ENCODE data around the gene FAM171A1.

- TF ChIP-seq RAD21 (IDR thresholded peaks at IDR 0.05; ENCODE audit: low read length) (no peak), MXI1 (IDR thresholded peaks at IDR 0.05; ENCODE audit: low read depth, low read length) (no peak), RFX5 (IDR thresholded peaks at IDR 0.05; ENCODE audit: low read length) (no peak), JUND (IDR thresholded peaks at IDR 0.05) (no peak), CTCF (IDR thresholded peaks at IDR 0.05) (no peak), REST (IDR thresholded peaks at IDR 0.05; ENCODE audit: low read depth, low read length) (no peak), TAF1 (IDR thresholded peaks at IDR 0.05; ENCODE audit: borderline replicate concordance, low read depth, low read length) (no peak), USF1 (IDR thresholded peaks at IDR 0.05; ENCODE audit: borderline replicate concordance, low read depth) (no peak), POLR2AphosphoS5 (IDR thresholded peaks at IDR 0.05; ENCODE audit: low read depth, low read length) (no peak), EP300 (IDR thresholded peaks at IDR 0.05; ENCODE audit: borderline replicate concordance in 1 of 2, low read depth in 1 of 2, low read length in 1 of 2) (no peak), FOXJ3 (CRISPR knock-in tag; IDR thresholded peaks at IDR 0.05) (no peak), FOXM1 (IDR thresholded peaks at IDR 0.05; ENCODE audit: low read depth) (no peak)
These were observed 189.4 kb downstream of the FAM171A1 start for GRCh38 chr10:15181576-15182156.
